Body of pancreas (tissue), 4 donors: ENCODE measurements around the gene AREG.

Source experiments
- CTCF ChIP-seq, 7 experiments: fragments of 450-650 bp in 4 of 7; fragments of 200-600 bp in 3 of 7; sonication (generic) in 3 of 7; IDR thresholded peaks; one replicate each; pipeline ENCODE4 v1.5.1; 2016 to 2019; ENCODE audit warnings: antibody characterized with exemption in 7 of 7
- POLR2A ChIP-seq, 3 donors: fragments of 450-650 bp; IDR thresholded peaks; one replicate each; pipeline ENCODE4 v1.6.1; 2016; ENCODE audit warnings: antibody characterized with exemption in 3 of 3, mild to moderate bottlenecking in 2 of 3

GRCh38 chr4:74410272-74410671, 34.7 kb upstream of the AREG start:
- TF ChIP-seq CTCF (IDR thresholded peaks at IDR 0.05) (no peak), POLR2A (IDR thresholded peaks at IDR 0.05) (no peak)
